ENCODE measurements around the gene GLG1.

Gene GLG1

DNA sequence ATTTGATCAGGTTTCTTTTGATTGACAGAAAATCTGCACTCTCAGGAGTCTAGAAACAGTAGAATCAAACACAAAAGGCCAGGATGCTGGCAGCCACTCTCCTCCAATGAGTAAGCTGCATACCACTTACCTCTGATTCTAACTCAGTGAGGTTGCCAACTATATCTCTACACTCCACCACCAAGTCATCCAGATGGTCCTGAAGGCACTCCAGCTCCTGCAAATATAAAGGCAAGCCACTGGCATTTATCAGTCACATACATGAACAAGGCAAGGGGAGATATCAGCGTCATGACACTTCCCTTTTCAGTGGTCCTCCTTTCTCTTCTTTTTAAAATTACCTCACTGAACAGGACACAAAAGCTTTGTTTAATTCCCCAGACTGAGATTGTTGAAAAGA is 132.5 kb downstream of the GLG1 start:
- no peak for ATAC-seq
- TF ChIP-seq CSDC2 (CRISPR knock-in tag; IDR thresholded peaks at IDR 0.05) = no peak
- no peak for TF ChIP-seq ZNF8 (CRISPR knock-in tag; IDR thresholded peaks at IDR 0.05)
- no peak for TF ChIP-seq TOX (CRISPR knock-in tag; IDR thresholded peaks at IDR 0.05; ENCODE audit: borderline replicate concordance)
- no peak for TF ChIP-seq TCF4 (CRISPR knock-in tag; IDR thresholded peaks at IDR 0.05; ENCODE audit: borderline replicate concordance)
- TF ChIP-seq GLIS3 (CRISPR knock-in tag; IDR thresholded peaks at IDR 0.05) = no peak
- no peak for TF ChIP-seq ARNTL (CRISPR knock-in tag; IDR thresholded peaks at IDR 0.05; ENCODE audit: borderline replicate concordance, low read depth)
- TF ChIP-seq ZFP30 (CRISPR knock-in tag; IDR thresholded peaks at IDR 0.05) = no peak
- TF ChIP-seq RARB (CRISPR knock-in tag; IDR thresholded peaks at IDR 0.05) = no peak
- TF ChIP-seq, protein P1, sequence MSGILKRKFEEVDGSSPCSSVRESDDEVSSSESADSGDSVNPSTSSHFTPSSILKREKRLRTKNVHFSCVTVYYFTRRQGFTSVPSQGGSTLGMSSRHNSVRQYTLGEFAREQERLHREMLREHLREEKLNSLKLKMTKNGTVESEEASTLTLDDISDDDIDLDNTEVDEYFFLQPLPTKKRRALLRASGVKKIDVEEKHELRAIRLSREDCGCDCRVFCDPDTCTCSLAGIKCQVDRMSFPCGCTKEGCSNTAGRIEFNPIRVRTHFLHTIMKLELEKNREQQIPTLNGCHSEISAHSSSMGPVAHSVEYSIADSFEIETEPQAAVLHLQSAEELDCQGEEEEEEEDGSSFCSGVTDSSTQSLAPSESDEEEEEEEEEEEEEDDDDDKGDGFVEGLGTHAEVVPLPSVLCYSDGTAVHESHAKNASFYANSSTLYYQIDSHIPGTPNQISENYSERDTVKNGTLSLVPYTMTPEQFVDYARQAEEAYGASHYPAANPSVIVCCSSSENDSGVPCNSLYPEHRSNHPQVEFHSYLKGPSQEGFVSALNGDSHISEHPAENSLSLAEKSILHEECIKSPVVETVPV (CRISPR knock-in tag; IDR thresholded peaks at IDR 0.05) = no peak
- TF ChIP-seq, protein P2, sequence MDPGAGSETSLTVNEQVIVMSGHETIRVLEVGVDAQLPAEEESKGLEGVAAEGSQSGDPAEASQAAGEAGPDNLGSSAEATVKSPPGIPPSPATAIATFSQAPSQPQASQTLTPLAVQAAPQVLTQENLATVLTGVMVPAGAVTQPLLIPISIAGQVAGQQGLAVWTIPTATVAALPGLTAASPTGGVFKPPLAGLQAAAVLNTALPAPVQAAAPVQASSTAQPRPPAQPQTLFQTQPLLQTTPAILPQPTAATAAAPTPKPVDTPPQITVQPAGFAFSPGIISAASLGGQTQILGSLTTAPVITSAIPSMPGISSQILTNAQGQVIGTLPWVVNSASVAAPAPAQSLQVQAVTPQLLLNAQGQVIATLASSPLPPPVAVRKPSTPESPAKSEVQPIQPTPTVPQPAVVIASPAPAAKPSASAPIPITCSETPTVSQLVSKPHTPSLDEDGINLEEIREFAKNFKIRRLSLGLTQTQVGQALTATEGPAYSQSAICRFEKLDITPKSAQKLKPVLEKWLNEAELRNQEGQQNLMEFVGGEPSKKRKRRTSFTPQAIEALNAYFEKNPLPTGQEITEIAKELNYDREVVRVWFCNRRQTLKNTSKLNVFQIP (CRISPR knock-in tag; IDR thresholded peaks at IDR 0.05; ENCODE audit: borderline replicate concordance, low read depth) = no peak

DNA sequence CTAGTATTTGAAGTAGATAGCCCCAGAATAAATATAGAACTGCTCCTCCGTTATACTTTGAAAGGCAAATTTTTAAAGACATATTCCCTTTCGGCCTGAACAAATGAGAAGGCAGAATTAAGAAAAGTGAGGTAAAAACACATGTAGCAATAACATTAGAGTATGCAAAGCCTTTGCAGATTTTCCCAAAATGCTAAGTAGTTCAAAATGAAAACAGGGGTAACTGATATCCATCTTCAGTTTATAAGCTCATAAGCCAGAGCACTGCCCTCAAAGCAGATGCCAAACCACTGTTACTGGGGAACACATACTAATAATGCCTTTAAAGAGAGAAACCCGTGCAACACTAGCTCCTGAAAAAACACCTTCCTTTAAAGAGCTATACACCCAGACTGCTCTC is 134.4 kb downstream of the GLG1 start:
- TF ChIP-seq ARNTL (CRISPR knock-in tag; IDR thresholded peaks at IDR 0.05; ENCODE audit: borderline replicate concordance, low read depth) = no peak
- TF ChIP-seq RARB (CRISPR knock-in tag; IDR thresholded peaks at IDR 0.05) = no peak
- no peak for TF ChIP-seq ZFP3 (CRISPR knock-in tag; IDR thresholded peaks at IDR 0.05)
- TF ChIP-seq, protein P2 (CRISPR knock-in tag; IDR thresholded peaks at IDR 0.05; ENCODE audit: borderline replicate concordance, low read depth) = no peak
- no peak for TF ChIP-seq SNAI2 (CRISPR knock-in tag; IDR thresholded peaks at IDR 0.05)
- no peak for TF ChIP-seq PPARA (CRISPR knock-in tag; IDR thresholded peaks at IDR 0.05; ENCODE audit: borderline replicate concordance)
- TF ChIP-seq ZNF565 (CRISPR knock-in tag; conservative IDR thresholded peaks at IDR 0.05; ENCODE audit: low read depth) = no peak
- TF ChIP-seq CSDC2 (CRISPR knock-in tag; IDR thresholded peaks at IDR 0.05) = no peak
- TF ChIP-seq, protein P3, sequence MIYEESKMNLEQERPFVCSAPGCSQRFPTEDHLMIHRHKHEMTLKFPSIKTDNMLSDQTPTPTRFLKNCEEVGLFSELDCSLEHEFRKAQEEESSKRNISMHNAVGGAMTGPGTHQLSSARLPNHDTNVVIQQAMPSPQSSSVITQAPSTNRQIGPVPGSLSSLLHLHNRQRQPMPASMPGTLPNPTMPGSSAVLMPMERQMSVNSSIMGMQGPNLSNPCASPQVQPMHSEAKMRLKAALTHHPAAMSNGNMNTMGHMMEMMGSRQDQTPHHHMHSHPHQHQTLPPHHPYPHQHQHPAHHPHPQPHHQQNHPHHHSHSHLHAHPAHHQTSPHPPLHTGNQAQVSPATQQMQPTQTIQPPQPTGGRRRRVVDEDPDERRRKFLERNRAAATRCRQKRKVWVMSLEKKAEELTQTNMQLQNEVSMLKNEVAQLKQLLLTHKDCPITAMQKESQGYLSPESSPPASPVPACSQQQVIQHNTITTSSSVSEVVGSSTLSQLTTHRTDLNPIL (CRISPR knock-in tag; IDR thresholded peaks at IDR 0.05; ENCODE audit: low read depth) = no peak
- TF ChIP-seq ISL1 (CRISPR knock-in tag; IDR thresholded peaks at IDR 0.05) = no peak
- no peak for TF ChIP-seq GLIS3 (CRISPR knock-in tag; IDR thresholded peaks at IDR 0.05)
- ATAC-seq = no peak

DNA sequence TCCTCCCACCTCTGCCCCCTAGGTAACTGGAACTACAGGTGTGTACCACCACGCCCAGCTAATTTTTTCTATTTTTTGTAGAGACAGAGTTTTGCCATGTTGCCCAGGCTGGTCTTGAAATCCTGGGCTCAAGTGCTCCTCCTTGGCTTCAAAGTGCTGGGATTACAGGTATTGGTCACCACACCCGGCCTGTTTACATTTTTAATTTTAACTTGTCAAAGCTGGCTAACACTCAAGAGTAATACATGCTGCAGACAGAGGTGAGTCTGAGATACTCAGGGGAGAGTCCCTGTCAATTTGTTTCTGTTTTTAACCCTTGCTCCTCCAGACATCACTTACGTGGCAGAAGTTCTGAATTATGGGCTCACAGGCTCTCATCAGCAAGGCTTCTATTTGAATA is 134.9 kb downstream of the GLG1 start:
- TF ChIP-seq CSDC2 (CRISPR knock-in tag; IDR thresholded peaks at IDR 0.05) (no peak), ISL1 (CRISPR knock-in tag; IDR thresholded peaks at IDR 0.05) (no peak), RARB (CRISPR knock-in tag; IDR thresholded peaks at IDR 0.05) (no peak), OSR1 (CRISPR knock-in tag; IDR thresholded peaks at IDR 0.05) (no peak), TOX (CRISPR knock-in tag; IDR thresholded peaks at IDR 0.05; ENCODE audit: borderline replicate concordance) (no peak), ZFP30 (CRISPR knock-in tag; IDR thresholded peaks at IDR 0.05) (no peak), ZNF565 (CRISPR knock-in tag; conservative IDR thresholded peaks at IDR 0.05; ENCODE audit: low read depth) (no peak), ZC3H10 (CRISPR knock-in tag; IDR thresholded peaks at IDR 0.05) (no peak), TCF4 (CRISPR knock-in tag; IDR thresholded peaks at IDR 0.05; ENCODE audit: borderline replicate concordance) (no peak)
- TF ChIP-seq, protein P2 (CRISPR knock-in tag; IDR thresholded peaks at IDR 0.05; ENCODE audit: borderline replicate concordance, low read depth) = no peak
- TF ChIP-seq, protein P4, sequence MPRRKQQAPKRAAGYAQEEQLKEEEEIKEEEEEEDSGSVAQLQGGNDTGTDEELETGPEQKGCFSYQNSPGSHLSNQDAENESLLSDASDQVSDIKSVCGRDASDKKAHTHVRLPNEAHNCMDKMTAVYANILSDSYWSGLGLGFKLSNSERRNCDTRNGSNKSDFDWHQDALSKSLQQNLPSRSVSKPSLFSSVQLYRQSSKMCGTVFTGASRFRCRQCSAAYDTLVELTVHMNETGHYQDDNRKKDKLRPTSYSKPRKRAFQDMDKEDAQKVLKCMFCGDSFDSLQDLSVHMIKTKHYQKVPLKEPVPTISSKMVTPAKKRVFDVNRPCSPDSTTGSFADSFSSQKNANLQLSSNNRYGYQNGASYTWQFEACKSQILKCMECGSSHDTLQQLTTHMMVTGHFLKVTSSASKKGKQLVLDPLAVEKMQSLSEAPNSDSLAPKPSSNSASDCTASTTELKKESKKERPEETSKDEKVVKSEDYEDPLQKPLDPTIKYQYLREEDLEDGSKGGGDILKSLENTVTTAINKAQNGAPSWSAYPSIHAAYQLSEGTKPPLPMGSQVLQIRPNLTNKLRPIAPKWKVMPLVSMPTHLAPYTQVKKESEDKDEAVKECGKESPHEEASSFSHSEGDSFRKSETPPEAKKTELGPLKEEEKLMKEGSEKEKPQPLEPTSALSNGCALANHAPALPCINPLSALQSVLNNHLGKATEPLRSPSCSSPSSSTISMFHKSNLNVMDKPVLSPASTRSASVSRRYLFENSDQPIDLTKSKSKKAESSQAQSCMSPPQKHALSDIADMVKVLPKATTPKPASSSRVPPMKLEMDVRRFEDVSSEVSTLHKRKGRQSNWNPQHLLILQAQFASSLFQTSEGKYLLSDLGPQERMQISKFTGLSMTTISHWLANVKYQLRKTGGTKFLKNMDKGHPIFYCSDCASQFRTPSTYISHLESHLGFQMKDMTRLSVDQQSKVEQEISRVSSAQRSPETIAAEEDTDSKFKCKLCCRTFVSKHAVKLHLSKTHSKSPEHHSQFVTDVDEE (CRISPR knock-in tag; IDR thresholded peaks at IDR 0.05) = no peak
- TF ChIP-seq, protein P1 (CRISPR knock-in tag; IDR thresholded peaks at IDR 0.05) = no peak
- TF ChIP-seq, protein P5, sequence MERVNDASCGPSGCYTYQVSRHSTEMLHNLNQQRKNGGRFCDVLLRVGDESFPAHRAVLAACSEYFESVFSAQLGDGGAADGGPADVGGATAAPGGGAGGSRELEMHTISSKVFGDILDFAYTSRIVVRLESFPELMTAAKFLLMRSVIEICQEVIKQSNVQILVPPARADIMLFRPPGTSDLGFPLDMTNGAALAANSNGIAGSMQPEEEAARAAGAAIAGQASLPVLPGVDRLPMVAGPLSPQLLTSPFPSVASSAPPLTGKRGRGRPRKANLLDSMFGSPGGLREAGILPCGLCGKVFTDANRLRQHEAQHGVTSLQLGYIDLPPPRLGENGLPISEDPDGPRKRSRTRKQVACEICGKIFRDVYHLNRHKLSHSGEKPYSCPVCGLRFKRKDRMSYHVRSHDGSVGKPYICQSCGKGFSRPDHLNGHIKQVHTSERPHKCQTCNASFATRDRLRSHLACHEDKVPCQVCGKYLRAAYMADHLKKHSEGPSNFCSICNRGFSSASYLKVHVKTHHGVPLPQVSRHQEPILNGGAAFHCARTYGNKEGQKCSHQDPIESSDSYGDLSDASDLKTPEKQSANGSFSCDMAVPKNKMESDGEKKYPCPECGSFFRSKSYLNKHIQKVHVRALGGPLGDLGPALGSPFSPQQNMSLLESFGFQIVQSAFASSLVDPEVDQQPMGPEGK (CRISPR knock-in tag; IDR thresholded peaks at IDR 0.05; ENCODE audit: borderline replicate concordance) = no peak
- ATAC-seq = no peak

All from SK-N-SH treated with all-trans-retinoic acid at 6 μM for 48 hours (cell line).